T-helper 2 cell (primary cell): ENCODE data around the gene HOXA4.

Source experiments
- DNase-seq, 5 experiments: peaks; one replicate each; pipeline versions ENCODE4 v3.0.0 to v3.0.0-alpha.2; 2012 to 2022

The HOXA4 gene

GRCh38 chr7:27169658-27170425 is 39.3 kb upstream of the HOXA4 start:
- no peak for DNase-seq

GRCh38 chr7:27168265-27168947 is 37.8 kb upstream of the HOXA4 start:
- no peak for DNase-seq

GRCh38 chr7:27167916-27168264 is 37.3 kb upstream of the HOXA4 start:
- no peak for DNase-seq

- no peak for DNase-seq
These were observed 36.3 kb upstream of the HOXA4 start for GRCh38 chr7:27166531-27167505.

GRCh38 chr7:27165996-27166530 is 35.5 kb upstream of the HOXA4 start:
- DNase-seq, result no peak

GRCh38 chr7:27165089-27165995 is 34.8 kb upstream of the HOXA4 start, which contains the start of gene HOXA9:
TSS of gene HOXA9 (minus strand) at chr7:27165537. CDS start at chr7:27165457, 80 bp downstream.
- no peak for DNase-seq

- DNase-seq, result no peak
These were observed 34.0 kb upstream of the HOXA4 start for GRCh38 chr7:27164367-27165088.

- no peak for DNase-seq
These were observed 33.4 kb upstream of the HOXA4 start for GRCh38 chr7:27164045-27164366.

- DNase-seq, result no peak
These were observed 32.9 kb upstream of the HOXA4 start for GRCh38 chr7:27163288-27164044.

GRCh38 chr7:27162561-27163287 is 32.2 kb upstream of the HOXA4 start:
- no peak for DNase-seq

GRCh38 chr7:27161721-27162560 is 31.4 kb upstream of the HOXA4 start:
- no peak for DNase-seq

GRCh38 chr7:27161214-27161720 is 30.7 kb upstream of the HOXA4 start:
- DNase-seq, result no peak

GRCh38 chr7:27160546-27161213 is 30.1 kb upstream of the HOXA4 start:
- peak; percentile 71 to 84 (median 77) for DNase-seq

- no peak for DNase-seq
These were observed 29.6 kb upstream of the HOXA4 start for GRCh38 chr7:27160145-27160545.

GRCh38 chr7:27159266-27160144 is 28.9 kb upstream of the HOXA4 start:
- no peak for DNase-seq

GRCh38 chr7:27158436-27159265 is 28.1 kb upstream of the HOXA4 start:
- DNase-seq, result no peak
